Measurements from ENCODE around the gene PTK6.
"Not testable (repeated sequence)": the region's sequence is repeated elsewhere in the genome, so short reads cannot be mapped to it uniquely, and the experiment has no call there.

Gene PTK6

DNA sequence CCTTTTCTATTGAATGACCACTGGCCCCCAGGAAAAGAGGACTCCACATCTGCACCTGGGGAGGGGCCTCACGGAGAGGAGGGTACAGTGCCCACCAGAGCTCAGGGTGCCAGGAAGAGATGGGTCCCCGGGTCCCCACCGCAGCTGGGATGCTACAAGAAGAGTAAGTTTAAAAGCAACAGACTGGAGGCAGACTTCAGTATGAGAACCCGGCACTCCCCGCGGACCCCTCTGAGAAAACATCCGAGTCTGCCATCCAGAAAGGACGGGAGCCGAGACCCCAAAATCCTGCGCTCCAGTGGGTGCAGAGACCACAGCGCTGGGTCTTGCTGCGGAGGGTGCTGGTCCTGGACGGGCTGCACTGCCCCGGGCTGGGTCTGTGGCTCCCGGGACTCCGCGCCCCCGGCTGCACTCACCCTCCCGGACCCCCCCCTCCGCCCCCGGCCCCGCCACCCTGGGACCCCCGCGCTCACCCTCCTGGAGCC lies 36.5 kb upstream of the PTK6 start:
- TF ChIP-seq, protein P1, sequence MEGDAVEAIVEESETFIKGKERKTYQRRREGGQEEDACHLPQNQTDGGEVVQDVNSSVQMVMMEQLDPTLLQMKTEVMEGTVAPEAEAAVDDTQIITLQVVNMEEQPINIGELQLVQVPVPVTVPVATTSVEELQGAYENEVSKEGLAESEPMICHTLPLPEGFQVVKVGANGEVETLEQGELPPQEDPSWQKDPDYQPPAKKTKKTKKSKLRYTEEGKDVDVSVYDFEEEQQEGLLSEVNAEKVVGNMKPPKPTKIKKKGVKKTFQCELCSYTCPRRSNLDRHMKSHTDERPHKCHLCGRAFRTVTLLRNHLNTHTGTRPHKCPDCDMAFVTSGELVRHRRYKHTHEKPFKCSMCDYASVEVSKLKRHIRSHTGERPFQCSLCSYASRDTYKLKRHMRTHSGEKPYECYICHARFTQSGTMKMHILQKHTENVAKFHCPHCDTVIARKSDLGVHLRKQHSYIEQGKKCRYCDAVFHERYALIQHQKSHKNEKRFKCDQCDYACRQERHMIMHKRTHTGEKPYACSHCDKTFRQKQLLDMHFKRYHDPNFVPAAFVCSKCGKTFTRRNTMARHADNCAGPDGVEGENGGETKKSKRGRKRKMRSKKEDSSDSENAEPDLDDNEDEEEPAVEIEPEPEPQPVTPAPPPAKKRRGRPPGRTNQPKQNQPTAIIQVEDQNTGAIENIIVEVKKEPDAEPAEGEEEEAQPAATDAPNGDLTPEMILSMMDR (IDR thresholded peaks at IDR 0.05; ENCODE audit: low read depth, low read length, missing control alignments): no peak
- peak overlapping the region; percentile 71 for H3K4me3 ChIP-seq (replicated peaks; ENCODE audit: low read depth, low read length)
- no peak for DNase-seq (ENCODE audit: extremely low read depth, low read depth)

DNA sequence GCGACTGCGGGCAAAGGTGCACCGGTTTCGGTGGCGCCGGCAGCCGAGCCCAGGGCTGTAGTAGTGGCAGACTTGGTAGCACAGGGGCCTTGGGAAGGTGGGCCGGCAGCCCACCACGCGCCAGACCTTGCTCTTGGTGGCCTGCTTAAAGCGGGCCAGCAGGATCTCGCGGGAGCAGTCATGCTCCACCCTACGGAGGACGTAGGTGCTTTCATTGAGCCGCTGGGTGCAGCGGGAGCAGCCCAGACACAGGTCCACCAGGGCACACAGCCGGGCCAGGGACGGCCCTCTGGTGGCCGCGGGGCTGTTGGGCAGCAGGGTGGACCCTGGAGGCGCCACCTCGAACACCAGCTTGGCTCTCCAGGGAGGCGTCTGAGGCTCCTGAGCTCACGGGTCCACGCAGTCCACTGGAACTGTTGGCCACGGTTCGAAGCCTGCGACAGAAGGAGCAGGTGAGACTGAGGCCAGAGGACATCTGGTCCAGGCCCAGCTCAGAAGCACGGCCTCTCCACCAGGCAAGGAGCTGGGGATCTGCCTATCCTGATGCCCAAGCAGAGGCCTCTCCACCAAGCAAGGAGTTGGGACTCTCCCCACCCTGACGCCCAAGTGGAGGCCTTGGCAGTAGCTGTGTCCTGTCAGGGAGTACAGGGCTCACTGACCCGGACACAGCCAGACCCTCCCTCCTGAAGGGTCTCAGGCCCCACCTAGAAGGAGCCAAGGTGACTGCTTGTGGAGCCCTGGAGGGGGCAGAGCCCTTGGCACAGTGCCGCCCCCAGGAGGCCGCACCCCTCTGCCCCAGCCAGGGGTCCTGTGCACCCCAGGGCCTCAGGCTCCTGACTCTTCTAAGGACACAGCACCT lies 35.8 kb upstream of the PTK6 start:
- TF ChIP-seq, protein P1 (IDR thresholded peaks at IDR 0.05; ENCODE audit: low read depth, low read length, missing control alignments): peak; percentile 14
- H3K4me3 ChIP-seq (replicated peaks; ENCODE audit: low read depth, low read length): peak overlapping the region; percentile 71
- DNase-seq (ENCODE audit: extremely low read depth, low read depth): no peak

DNA sequence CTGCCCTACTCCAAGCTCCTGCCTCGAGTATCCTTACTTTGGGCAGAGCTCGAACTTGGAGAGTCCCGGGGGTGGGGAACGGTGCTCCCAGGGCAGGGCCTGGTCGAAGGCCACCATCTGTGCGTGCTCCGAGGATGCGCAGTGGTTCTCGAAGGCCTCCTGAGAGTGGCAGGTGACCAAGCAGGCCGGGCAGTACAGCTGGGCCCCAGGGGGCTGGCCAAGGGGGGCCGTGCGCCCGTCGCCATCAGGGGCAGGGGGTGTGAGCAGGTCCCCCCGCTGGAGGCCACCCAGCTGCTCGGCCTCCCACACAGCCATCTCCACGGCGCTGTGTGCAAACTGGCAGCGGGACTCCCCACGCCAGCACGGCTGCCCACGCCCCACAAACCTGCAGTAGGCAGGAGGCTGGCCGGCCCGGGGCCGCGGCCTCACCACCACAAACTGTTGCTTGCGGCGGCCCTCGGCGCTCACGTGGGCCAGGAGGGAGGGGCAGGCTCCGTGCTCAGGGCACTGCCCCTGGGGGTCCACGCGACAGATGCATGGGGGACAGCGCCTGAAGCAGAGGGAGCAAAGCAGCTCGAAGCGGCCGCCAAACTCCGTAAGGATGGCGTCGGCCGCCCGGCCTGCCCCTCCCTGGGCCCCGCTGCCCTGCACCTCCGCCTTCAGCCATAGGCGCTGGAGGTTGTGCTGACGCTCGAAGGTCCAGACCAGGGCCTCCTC lies 35.1 kb upstream of the PTK6 start:
- no peak overlapping the region for H3K4me3 ChIP-seq (replicated peaks; ENCODE audit: low read depth, low read length)
- DNase-seq (ENCODE audit: extremely low read depth, low read depth): no peak
- TF ChIP-seq, protein P1 (IDR thresholded peaks at IDR 0.05; ENCODE audit: low read depth, low read length, missing control alignments): no peak

DNA sequence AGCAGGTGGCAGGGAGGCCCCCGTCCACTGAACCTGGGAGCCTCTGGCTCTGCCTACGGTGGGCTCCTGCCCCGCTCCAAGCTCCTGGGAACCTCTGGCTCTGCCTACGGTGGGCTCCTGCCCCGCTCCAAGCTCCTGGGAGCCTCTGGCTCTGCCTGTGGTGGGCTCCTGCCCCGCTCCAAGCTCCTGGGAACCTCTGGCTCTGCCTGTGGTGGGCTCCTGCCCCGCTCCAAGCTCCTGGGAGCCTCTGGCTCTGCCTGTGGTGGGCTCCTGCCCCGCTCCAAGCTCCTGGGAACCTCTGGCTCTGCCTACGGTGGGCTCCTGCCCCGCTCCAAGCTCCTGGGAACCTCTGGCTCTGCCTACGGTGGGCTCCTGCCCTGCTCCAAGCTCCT lies 33.9 kb upstream of the PTK6 start:
- not testable (repeated sequence) for DNase-seq (ENCODE audit: extremely low read depth, low read depth); H3K4me3 ChIP-seq (replicated peaks; ENCODE audit: low read depth, low read length)

DNA sequence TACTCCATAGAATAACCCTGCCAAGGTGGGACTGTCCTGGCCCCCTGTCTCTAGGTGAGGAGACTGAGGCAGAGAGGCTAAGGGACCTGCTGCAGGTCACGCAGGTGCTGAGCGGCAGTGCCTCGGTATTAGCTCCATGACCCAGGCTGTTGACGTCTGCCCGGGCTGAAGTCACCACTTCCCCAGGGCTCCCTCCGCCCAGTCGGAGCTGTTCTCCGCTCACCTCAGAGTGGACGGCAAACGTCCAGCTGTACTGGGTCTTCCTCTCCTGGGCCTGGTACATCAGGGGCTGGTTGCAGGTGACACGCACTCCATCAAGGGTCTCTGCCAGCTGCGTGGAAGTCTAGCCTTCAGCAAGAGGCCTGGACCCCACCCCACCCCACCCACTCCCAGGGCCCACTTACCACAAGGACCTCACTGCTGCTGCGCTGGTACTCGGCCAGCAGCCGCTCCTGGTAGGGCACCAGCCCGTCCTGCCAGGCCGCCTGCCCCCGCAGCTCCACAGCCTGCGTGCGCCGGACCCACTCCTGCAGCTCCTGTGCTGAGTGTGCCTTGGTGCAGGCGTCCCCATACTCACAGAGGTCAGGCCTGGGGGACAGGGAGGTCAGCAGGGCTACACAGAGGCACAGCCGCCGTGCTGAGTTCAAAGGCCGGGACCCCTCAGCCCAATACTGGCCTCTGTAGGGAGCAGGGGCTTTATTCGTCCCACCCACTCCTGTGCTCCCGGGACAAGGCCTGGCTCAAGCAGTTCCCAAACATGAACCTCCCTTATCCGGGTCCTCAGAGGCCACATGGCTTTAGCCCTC lies 33.3 kb upstream of the PTK6 start:
- H3K4me3 ChIP-seq (replicated peaks; ENCODE audit: low read depth, low read length): no peak overlapping the region
- no peak for DNase-seq (ENCODE audit: extremely low read depth, low read depth)
- TF ChIP-seq, protein P1 (IDR thresholded peaks at IDR 0.05; ENCODE audit: low read depth, low read length, missing control alignments): no peak

DNA sequence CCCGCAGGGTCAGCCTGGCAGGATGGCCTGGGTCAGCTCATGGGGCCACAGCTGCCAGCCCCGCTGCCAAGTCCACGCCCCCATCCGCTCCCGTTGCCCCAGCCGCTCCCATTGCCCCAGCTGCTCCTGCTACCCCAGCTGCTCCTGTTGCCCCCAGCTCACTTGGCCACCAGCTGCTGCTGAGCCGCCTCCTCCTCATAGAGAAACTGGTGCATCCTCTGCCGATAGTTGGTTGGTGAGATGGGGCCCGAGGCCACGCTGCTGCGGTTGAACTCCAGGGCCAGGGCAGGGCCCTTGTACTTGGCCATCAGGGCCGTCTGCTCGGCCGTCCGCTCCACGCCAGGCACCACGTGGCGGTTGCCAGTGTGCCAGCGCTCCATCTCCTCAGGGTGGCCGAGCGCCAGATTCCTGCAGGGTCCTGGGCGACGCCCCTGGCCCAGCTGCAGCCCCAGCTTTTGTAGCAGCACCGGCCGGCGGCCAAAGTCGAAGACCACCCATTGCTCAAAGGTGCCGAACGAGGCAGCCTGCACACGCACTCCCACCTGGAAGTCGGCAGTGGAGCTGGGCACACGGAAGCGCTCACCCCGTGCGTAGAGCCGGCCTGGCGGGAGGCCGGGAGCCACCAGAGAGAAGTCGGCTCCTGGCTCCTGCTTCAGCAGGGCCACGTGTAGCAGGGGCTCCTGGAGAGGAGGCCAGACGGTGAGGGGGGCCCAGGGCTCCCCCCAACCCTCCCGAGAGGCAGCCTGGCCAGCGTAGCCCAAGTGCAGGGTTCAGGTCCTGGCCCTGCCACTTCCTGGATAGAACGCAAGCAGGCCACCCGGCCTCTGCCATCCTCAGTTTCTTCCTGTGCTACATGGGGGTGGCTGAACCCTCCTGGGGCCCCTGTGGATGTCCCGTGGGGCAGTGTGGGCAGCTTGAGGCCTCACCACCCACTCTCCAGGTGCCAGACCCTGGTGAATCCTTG lies 32.1 kb upstream of the PTK6 start:
- no peak overlapping the region for H3K4me3 ChIP-seq (replicated peaks; ENCODE audit: low read depth, low read length)
- TF ChIP-seq, protein P1 (IDR thresholded peaks at IDR 0.05; ENCODE audit: low read depth, low read length, missing control alignments): no peak
- DNase-seq (ENCODE audit: extremely low read depth, low read depth): no peak
